CD4-positive, alpha-beta T cell treated with Interferon gamma for 1 hour (primary cell): ENCODE measurements around the gene TM4SF18.

Experiments used
- DNase-seq: peaks from one replicate; pipeline ENCODE4 v3.0.0-alpha.2; 2020

The TM4SF18 gene

DNA sequence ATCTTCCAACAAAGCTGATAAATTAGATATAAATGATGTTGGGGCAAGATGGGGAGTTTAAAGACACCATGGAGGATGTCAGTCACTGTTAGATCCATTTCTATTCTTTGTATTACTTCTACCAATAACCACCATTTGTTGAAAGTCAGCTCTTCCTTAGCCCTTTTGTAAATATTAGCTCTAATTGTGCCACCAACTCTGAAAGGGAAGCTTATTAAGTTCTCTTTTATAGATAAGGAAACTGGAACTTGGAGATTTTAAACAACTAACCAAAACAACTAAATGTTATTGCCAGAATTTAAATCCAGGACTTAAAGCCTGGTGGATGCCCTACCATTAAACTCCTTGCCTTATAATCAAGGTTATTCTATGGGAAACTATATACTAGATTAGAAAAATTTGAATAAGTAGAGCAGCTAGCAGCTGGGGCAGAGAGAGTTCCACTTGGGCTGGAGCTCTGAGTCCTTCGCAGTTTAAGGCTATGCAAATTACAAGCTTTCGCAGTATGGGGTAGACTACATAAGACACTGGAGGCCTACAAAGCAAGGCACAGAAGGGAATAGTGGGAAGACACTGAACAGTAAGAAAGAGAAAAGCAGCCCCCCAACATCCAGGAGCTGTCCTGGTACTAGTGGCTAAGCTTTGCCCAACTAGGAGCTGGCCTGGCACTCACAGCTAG lies 52.6 kb downstream of the TM4SF18 start:
- DNase-seq, result no peak

DNA sequence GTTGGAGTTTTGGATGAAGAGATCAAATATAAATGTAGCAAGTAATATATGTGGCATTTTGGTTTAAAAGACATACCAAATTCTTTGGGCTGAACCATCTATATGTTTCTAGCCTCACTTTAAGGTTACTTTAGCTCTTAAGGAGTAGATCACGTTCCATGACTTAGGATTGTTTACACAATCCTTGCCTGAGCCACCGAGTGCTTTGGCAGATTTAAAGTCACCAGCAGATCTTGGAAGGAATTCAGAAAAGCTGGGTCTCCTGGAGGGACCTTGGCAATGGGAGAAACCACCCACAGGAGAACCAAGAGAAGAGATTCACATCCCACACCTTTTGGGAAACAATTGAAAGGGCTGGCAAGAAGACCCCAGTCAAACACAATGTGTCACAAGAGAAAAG lies 54.5 kb downstream of the TM4SF18 start:
- DNase-seq, result no peak

DNA sequence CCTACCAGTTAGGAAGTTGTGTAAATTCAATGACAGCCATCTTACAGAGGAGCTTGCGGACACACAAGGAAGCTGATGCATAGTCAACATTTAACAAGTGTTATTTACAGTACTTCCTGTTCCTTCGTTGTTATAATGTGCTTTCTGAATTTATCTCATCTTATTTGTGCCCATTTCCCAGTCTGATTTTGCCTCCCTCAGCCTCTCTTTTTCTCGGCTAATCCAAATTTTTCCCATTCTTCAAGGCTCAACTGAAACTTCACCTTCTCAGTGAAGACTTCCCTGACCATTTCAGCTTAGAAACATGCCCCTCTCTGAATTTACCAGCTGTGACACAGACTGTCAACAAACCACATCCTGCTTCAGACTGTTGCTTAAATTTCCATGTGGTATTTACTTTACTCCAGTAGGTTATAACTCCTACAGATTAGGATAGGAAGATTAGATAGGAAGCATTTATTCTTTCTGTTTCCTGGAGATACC lies 56.1 kb downstream of the TM4SF18 start:
- no peak for DNase-seq

DNA sequence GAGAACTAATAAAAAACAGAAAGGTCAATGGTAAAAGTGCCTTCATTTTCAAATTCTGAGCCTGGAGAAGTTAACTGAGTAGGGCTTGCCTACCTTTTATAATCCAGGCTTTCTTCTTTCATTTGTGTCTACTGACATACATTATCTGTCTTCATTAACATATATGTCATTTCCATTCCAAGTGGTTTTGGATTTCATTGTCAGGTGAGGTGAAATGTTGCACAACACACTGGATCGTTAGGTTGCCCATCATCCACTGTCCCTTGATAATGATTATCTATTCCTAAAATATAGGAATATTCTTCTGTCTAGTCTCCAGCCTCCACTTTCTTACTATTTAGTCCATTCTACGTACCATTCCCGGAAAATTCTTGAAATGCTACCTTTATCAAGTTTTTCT lies 56.8 kb downstream of the TM4SF18 start:
- no peak for DNase-seq

DNA sequence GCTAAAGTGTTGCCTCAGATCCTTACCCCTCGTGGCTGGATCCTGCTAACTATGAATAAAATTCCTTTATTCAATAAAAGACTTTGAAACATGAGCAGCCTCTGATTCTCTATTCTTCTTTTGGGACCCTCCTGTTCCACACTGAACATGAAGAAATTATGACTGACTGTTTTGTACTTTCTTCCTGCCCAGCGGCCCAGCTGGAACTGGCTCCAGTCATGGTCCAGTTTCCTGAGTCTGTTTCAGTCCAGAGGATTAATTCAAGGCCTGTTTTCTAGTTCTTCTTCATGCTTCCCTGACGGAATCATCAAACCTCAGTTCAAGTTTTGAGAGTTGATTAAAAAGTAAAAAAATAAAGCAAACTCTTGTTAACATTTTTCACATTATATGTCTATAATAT lies 59.2 kb downstream of the TM4SF18 start:
- no peak for DNase-seq

DNA sequence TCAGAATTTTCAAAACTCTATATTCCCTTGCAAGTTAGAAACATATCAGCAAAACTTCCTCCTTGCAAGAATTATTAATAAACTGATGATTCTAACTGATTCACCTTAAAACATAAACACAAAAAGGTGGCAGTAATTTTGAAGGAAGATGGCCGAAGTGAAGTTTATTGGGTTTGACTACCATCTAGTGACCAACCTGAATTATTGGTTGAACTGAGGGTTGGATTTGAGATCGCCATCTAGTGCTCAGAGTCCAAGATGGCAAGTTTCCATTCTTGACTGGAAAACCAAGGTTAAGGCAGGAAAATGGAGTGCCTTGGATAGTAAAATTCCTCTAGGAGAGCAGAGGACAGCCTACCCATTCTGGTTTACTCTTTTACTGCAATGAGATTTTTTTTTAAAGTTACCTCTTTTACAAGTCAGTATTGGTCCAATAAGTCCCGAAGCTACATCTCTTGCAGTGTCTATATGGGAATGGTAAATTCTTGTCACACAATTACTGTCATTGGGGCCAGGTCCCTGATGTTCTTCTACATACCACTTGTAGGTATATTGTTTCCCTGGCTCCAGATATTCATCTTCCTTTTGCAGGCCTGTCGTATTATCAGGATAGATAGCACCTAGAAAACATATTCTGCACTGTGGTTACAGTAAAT lies 60.2 kb downstream of the TM4SF18 start:
- peak; percentile 19 for DNase-seq

DNA sequence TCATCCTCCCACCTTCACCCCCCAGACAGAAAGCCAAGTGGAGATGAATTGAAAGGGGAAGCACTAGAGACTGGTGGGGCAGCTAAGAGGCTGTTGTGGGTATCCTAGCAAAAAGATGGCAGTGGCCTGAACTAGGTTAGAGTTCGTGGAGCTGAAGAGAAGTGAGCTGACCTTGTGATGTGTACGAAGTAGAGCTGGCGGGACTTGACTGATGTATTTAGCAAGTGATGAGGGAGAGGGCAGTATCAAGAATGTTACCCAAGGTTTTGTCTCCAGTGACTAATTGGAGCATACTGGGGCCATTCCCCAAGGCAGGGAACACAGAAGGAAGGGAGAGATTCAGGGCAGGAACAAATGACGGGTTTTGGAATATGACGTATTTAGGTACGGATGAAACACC lies 61.8 kb downstream of the TM4SF18 start:
- no peak for DNase-seq

DNA sequence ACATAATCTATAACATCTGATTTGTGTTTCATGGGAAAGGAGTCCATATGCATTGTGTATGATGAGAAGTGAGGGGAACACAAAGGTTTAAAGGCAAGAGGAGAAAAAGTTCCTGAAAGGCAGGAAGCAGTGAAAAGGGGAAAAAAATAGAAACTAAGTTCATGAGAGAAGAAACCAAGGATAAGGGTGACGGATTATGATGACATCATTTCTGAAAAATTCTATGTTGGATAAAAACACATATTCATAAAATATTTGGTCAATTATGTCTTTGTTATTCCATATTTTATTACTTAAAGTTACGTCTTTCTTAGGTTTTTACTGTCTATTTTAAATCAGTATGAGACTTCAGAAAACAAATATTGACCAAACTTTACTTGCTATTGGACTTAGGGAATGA lies 63.3 kb downstream of the TM4SF18 start:
- no peak for DNase-seq

DNA sequence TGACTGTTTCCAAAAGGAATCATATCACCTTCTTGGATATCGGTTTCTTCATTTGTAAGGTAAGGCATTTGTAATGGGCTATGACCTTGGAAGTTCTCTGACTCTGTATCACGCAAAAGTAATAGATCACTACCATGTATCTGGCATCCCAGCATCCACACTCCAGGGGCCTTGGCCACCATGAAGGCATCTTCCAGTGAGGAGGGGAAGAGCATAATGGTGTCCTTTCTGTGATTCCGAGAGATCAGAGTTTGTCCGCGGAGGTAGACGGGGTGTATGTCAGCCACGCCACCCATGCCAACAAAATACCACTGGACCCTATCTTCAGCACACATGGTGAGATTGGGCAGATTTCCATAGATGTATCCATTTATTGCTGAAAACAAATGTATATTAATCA lies 63.7 kb downstream of the TM4SF18 start:
- no peak for DNase-seq
